Mammary epithelial cell (primary cell): ENCODE data around the gene GADD45B.

Experiments
- CTCF ChIP-seq, 2 donors: IDR thresholded peaks in 1 of 2; conservative IDR thresholded peaks in 1 of 2; 2 replicates each; pipeline ENCODE4 v1.5.1; 2011 to 2012; ENCODE audit warnings: inconsistent platforms in 2 of 2, low read length in 2 of 2, mild to moderate bottlenecking in 2 of 2, control low read depth in 1 of 2, low read depth in 1 of 2; ENCODE audit not compliant: insufficient read depth in 1 of 2; ENCODE audit errors: extremely low read depth in 1 of 2
- EZH2 ChIP-seq: IDR thresholded peaks from 2 replicates; pipeline ENCODE4 v1.6.1; 2012; ENCODE audit warnings: low read length, inconsistent platforms, borderline replicate concordance

GRCh38 chr19:2429917-2430535, 45.9 kb upstream of the GADD45B start:
- TF ChIP-seq EZH2, result no peak
- no peak for TF ChIP-seq CTCF (conservative IDR thresholded peaks at IDR 0.05 in 1 of 2, IDR thresholded peaks at IDR 0.05 in 1 of 2; ENCODE audit: extremely low read depth in 1 of 2, insufficient read depth in 1 of 2, low read depth in 1 of 2, low read length in 2 of 2)
